HUES6 (cell line): Measurements from ENCODE around the gene JMJD6.

Source experiments
- H3K27ac ChIP-seq: 2 replicates; pipeline ENCODE4 v1.7.0; 2013; ENCODE audit warnings: low read depth, mild to moderate bottlenecking, low read length, inconsistent platforms
- H3K27me3 ChIP-seq: 2 replicates; pipeline ENCODE4 v1.6.1; 2013; ENCODE audit warnings: low read length; ENCODE audit not compliant: control insufficient read depth, insufficient read depth
- H3K36me3 ChIP-seq: 2 replicates; pipeline ENCODE4 v1.6.1; 2013; ENCODE audit warnings: low read length; ENCODE audit not compliant: control insufficient read depth, insufficient read depth
- H3K4me1 ChIP-seq: 2 replicates; pipeline ENCODE4 v1.6.1; 2013; ENCODE audit warnings: low read length; ENCODE audit not compliant: control insufficient read depth, insufficient read depth
- H3K4me3 ChIP-seq: 2 replicates; pipeline ENCODE4 v1.5.1; 2013; ENCODE audit warnings: low read depth, low read length
- H3K9ac ChIP-seq: one replicate; pipeline ENCODE4 v1.6.1; 2013; ENCODE audit warnings: mild to moderate bottlenecking, low read length
- H3K9me3 ChIP-seq: 2 replicates; pipeline ENCODE4 v1.6.1; 2013; ENCODE audit warnings: low read depth, low read length; ENCODE audit not compliant: control insufficient read depth, insufficient read depth

JMJD6 gene

DNA sequence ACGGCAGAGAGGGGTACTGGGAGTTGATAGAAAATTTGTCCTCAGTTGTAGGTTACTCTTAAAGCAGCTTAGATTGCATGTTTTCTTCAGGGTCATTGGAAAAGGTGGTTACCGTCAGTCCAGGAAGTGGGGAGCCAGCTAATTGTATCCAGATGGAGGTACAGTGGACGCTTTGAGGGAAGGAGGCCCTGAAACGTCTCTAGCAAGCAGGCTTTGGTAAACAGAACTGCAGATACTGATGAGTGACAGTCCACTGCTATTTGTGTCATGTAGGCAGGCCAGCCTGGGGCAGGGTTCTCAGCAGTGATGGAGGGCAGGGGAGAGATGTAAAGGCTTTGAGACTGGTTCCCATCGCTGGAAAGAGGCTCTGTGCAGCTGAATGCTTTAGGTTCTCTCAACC, 52.7 kb downstream of the JMJD6 start:
- Histone ChIP-seq H3K9me3 (no peaks in the 10 kb centered on the region), H3K27ac (no peak overlapping the region), H3K9ac (no peak overlapping the region), H3K36me3 (no peaks in the 10 kb centered on the region), H3K4me1 (peaks cover 16% of the 10 kb centered on the region), H3K4me3 (no peak overlapping the region), H3K27me3 (no peaks in the 10 kb centered on the region)

GRCh38 chr17:76672892-76673291, 53.5 kb downstream of the JMJD6 start:
- no peak overlapping the region for H3K4me3 ChIP-seq
- peaks cover 16% of the 10 kb centered on the region for H3K4me1 ChIP-seq
- H3K9me3 ChIP-seq, result no peaks in the 10 kb centered on the region
- H3K27me3 ChIP-seq, result no peaks in the 10 kb centered on the region
- H3K9ac ChIP-seq, result no peak overlapping the region
- H3K27ac ChIP-seq, result no peak overlapping the region
- no peaks in the 10 kb centered on the region for H3K36me3 ChIP-seq

GRCh38 chr17:76672270-76672851, 54.0 kb downstream of the JMJD6 start:
- Histone ChIP-seq H3K9me3 (no peaks in the 10 kb centered on the region), H3K27ac (peak overlapping the region; percentile 17; the same call in 1 of the 2 replicates), H3K4me3 (peak overlapping the region; percentile 71), H3K9ac (peak overlapping the region; percentile 66), H3K27me3 (no peaks in the 10 kb centered on the region), H3K36me3 (no peaks in the 10 kb centered on the region), H3K4me1 (peaks cover 16% of the 10 kb centered on the region)

DNA sequence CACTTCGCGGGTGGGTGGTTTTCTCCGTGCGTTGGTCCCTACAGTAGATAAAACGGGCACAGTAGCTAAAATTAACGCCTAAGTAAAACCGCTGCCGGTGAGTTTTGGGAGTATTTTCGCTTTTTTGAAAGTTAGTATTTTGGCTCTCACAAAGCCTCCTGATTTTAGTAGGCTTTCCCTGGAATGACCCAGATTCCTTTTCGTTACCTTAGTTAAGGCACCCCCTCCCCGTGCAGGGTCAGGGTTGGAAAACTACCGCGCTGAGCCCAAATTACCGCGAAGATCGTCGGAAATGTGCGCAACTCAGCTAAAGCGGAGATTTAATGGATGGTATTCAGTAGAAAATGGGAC, 54.5 kb downstream of the JMJD6 start:
- H3K4me1 ChIP-seq, result peaks cover 16% of the 10 kb centered on the region
- H3K27me3 ChIP-seq, result no peaks in the 10 kb centered on the region
- H3K27ac ChIP-seq, result peak overlapping the region; percentile 17; the same call in 1 of the 2 replicates
- H3K9me3 ChIP-seq, result no peaks in the 10 kb centered on the region
- peak overlapping the region; percentile 71 for H3K4me3 ChIP-seq
- peak overlapping the region; percentile 66 for H3K9ac ChIP-seq
- H3K36me3 ChIP-seq, result no peaks in the 10 kb centered on the region

GRCh38 chr17:76671123-76671911, 55.1 kb downstream of the JMJD6 start:
- peaks cover 16% of the 10 kb centered on the region for H3K4me1 ChIP-seq
- peak overlapping the region; percentile 62 for H3K27ac ChIP-seq
- H3K9me3 ChIP-seq, result no peaks in the 10 kb centered on the region

GRCh38 chr17:76670718-76671122, 55.7 kb downstream of the JMJD6 start:
- no peaks in the 10 kb centered on the region for H3K27me3 ChIP-seq
- peak overlapping the region; percentile 68 for H3K9ac ChIP-seq
- peaks cover 16% of the 10 kb centered on the region for H3K4me1 ChIP-seq
- H3K27ac ChIP-seq, result no peak overlapping the region; the same call in 1 of the 2 replicates
- H3K9me3 ChIP-seq, result no peaks in the 10 kb centered on the region
- no peaks in the 10 kb centered on the region for H3K36me3 ChIP-seq
- peak overlapping the region; percentile 53 for H3K4me3 ChIP-seq

More at GRCh38 chr17:76671123-76671911, 55.1 kb downstream of the JMJD6 start:
- Histone ChIP-seq H3K36me3 (no peaks in the 10 kb centered on the region), H3K4me3 (peak overlapping the region; percentile 71), H3K27me3 (no peaks in the 10 kb centered on the region), H3K9ac (peak overlapping the region; percentile 68)

DNA sequence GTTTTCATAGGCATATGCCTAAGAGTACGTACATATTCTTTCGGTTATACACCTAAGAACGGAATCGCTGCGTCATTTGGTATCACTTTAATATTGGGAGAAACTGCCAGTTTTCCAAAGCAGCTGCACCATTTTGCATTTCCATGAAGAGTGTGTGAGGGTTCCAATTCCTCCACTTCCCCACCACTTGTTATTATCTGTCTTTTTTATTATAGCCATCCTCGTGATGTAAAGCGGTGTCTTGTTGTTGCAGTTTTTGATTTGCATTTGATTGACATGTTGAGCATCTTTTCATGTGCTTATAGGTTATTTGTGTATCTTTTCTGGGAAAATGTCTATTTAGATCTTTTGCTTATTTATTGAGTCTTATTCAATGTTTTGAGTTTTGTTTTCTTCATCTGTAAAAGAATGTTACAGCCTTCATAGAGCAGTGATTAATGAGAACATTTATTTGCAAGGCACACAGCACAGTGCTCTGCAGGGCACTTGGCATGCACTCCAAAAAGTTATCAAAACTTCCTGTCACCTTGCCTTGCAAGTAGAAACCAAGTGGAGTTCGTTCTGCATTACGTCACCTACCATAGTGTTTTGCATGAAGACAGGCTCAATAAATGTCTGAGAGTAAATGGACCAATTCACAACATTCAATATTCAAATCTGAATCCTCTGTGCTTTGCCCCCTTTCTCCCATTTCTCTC, 56.2 kb downstream of the JMJD6 start:
- Histone ChIP-seq H3K9ac (no peak overlapping the region), H3K4me1 (peaks cover 16% of the 10 kb centered on the region), H3K36me3 (no peaks in the 10 kb centered on the region), H3K4me3 (no peak overlapping the region), H3K27me3 (no peaks in the 10 kb centered on the region), H3K9me3 (no peaks in the 10 kb centered on the region), H3K27ac (no peak overlapping the region)
